IMR-90 (cell line): ENCODE measurements around the gene ADAMTS12. TPM values are rescaled to one million over a fixed set of nuclear protein-coding genes. Genes with fewer than 3 reads are reported as not detected.

Source experiments
- ATAC-seq: fragments of 200-7000 bp; cut with Tn5 transposase; 2 replicates; pipeline ENCODE4 v1.9.1; 2020; ENCODE audit warnings: low read depth, mild to moderate bottlenecking, moderate library complexity
- BruUV-seq: library from RNA; stranded (reverse); fragments of 400-500 nt; replicated peaks from 2 replicates; lab custom pipeline; 2021; lab: Mats Ljungman, UMichigan
- CTCF ChIA-PET: fragments of 300-600 bp; formaldehyde crosslinking; extraction: SDS; loops from one replicate; lab custom pipeline; 2021; ENCODE audit warnings: antibody characterized with exemption; lab: Yijun Ruan, JAX
- POLR2A ChIA-PET: fragments of 300-600 bp; sonication (Branson Sonifier 250); formaldehyde crosslinking; loops from one replicate; lab custom pipeline; 2022; ENCODE audit warnings: antibody characterized with exemption; ENCODE audit not compliant: unreplicated experiment; lab: Charles Lee
- DNase-seq: peaks from one replicate; pipeline ENCODE4 v3.0.0; 2013
- H2AFZ ChIP-seq: replicated peaks from 2 replicates; pipeline ENCODE3; 2013; ENCODE audit warnings: low read length, mild to moderate bottlenecking; ENCODE audit not compliant: poor library complexity
- H2AK5ac ChIP-seq: 2 replicates; pipeline ENCODE4 v1.6.1; 2013; ENCODE audit warnings: low read depth, low read length, inconsistent platforms
- H2AK9ac ChIP-seq: replicated peaks from 2 replicates; pipeline ENCODE3; 2013; ENCODE audit warnings: mild to moderate bottlenecking, low read depth, low read length, moderate library complexity; ENCODE audit not compliant: poor library complexity
- H2BK120ac ChIP-seq: 2 replicates; pipeline ENCODE4 v1.6.1; 2013; ENCODE audit warnings: low read depth, low read length, inconsistent platforms
- H2BK15ac ChIP-seq: 3 replicates; pipeline ENCODE4 v1.6.1; 2013; ENCODE audit warnings: low read depth, low read length, inconsistent platforms
- H2BK20ac ChIP-seq: 2 replicates; pipeline ENCODE4 v1.6.1; 2013; ENCODE audit warnings: low read depth, mild to moderate bottlenecking, inconsistent platforms, low read length, moderate library complexity
- H2BK5ac ChIP-seq: 2 replicates; pipeline ENCODE4 v1.6.1; 2013; ENCODE audit warnings: mild to moderate bottlenecking, low read depth, low read length, inconsistent platforms; ENCODE audit not compliant: poor library complexity, severe bottlenecking
- H3K14ac ChIP-seq: replicated peaks from 2 replicates; pipeline ENCODE4 v1.6.1; 2013; ENCODE audit warnings: low read depth, low read length, inconsistent platforms
- H3K18ac ChIP-seq: 2 replicates; pipeline ENCODE4 v1.6.1; 2013; ENCODE audit warnings: low read depth, low read length, control low read depth
- H3K23ac ChIP-seq: 2 replicates; pipeline ENCODE4 v1.6.1; 2013; ENCODE audit warnings: low read depth, low read length, inconsistent platforms
- H3K27ac ChIP-seq: 2 replicates; pipeline ENCODE4 v1.5.1; 2013; ENCODE audit warnings: mild to moderate bottlenecking, control low read depth, low read length; ENCODE audit not compliant: insufficient read depth
- H3K27me3 ChIP-seq: 2 replicates; pipeline ENCODE4 v1.6.1; 2013; ENCODE audit warnings: low read length; ENCODE audit not compliant: control insufficient read depth, insufficient read depth
- H3K36me3 ChIP-seq: 2 replicates; pipeline ENCODE4 v1.6.1; 2013; ENCODE audit warnings: low read length, mixed read lengths; ENCODE audit not compliant: control insufficient read depth, insufficient read depth
- H3K4ac ChIP-seq: 2 replicates; pipeline ENCODE4 v1.6.1; 2013; ENCODE audit warnings: low read depth, low read length, inconsistent platforms
- H3K4me1 ChIP-seq: 2 replicates; pipeline ENCODE4 v1.6.1; 2013; ENCODE audit warnings: low read length, mixed read lengths; ENCODE audit not compliant: control insufficient read depth, insufficient read depth
- H3K4me2 ChIP-seq: 2 replicates; pipeline ENCODE4 v1.6.1; 2013; ENCODE audit warnings: low read depth, mild to moderate bottlenecking, control low read depth, low read length, moderate library complexity
- H3K4me3 ChIP-seq: 2 replicates; pipeline ENCODE4 v1.5.1; 2013; ENCODE audit warnings: low read depth, mild to moderate bottlenecking, control low read depth, low read length, moderate library complexity; ENCODE audit not compliant: insufficient read depth
- H3K56ac ChIP-seq: 2 replicates; pipeline ENCODE4 v1.6.1; 2013; ENCODE audit warnings: low read length, inconsistent platforms; ENCODE audit not compliant: insufficient read depth; ENCODE audit errors: extremely low read depth
- H3K79me1 ChIP-seq, 2 experiments: 2 replicates each; pipeline ENCODE4 v1.6.1; 2013; ENCODE audit warnings: low read length in 2 of 2, inconsistent platforms in 1 of 2, low read depth in 1 of 2
- H3K9ac ChIP-seq: 2 replicates; pipeline ENCODE4 v1.6.1; 2013; ENCODE audit warnings: low read depth, low read length, control low read depth
- H3K9me1 ChIP-seq: 2 replicates; pipeline ENCODE4 v1.6.1; 2013; ENCODE audit warnings: low read length, inconsistent platforms; ENCODE audit not compliant: insufficient read depth
- H3K9me3 ChIP-seq: 2 replicates; pipeline ENCODE4 v1.6.1; 2013; ENCODE audit warnings: low read length; ENCODE audit not compliant: control insufficient read depth, insufficient read depth
- H4K20me1 ChIP-seq: 2 replicates; pipeline ENCODE4 v1.6.1; 2013; ENCODE audit warnings: low read length, inconsistent platforms; ENCODE audit not compliant: insufficient read depth
- H4K5ac ChIP-seq: 2 replicates; pipeline ENCODE4 v1.6.1; 2013; ENCODE audit warnings: mild to moderate bottlenecking, low read depth, low read length, control low read depth
- H4K8ac ChIP-seq, 2 experiments: 2 replicates each; pipeline ENCODE4 v1.6.1; 2013; ENCODE audit warnings: low read depth in 2 of 2, low read length in 2 of 2, control low read depth in 1 of 2, inconsistent platforms in 1 of 2
- H4K91ac ChIP-seq: 2 replicates; pipeline ENCODE4 v1.6.1; 2013; ENCODE audit warnings: low read depth, low read length, inconsistent platforms; ENCODE audit not compliant: insufficient read depth
- BHLHE40 ChIP-seq: fragments of 150-350 bp; IDR thresholded peaks from 2 replicates; pipeline ENCODE4 v1.6.1; 2016; ENCODE audit warnings: mild to moderate bottlenecking, low read depth, low read length
- MAFK ChIP-seq: IDR thresholded peaks from 2 replicates; pipeline ENCODE4 v1.6.1; 2012; ENCODE audit warnings: low read depth, low read length, improper control_type of control experiment
- MAZ ChIP-seq: IDR thresholded peaks from 2 replicates; pipeline ENCODE4 v1.6.1; 2012; ENCODE audit warnings: low read depth, mild to moderate bottlenecking, low read length, improper control_type of control experiment, moderate library complexity, borderline replicate concordance
- NFE2L2 ChIP-seq: fragments of 150-350 bp; IDR thresholded peaks from 2 replicates; pipeline ENCODE4 v1.6.1; 2016; ENCODE audit warnings: low read depth, mild to moderate bottlenecking, low read length
- RCOR1 ChIP-seq: IDR thresholded peaks from 2 replicates; pipeline ENCODE4 v1.6.1; 2012; ENCODE audit warnings: mild to moderate bottlenecking, low read length, improper control_type of control experiment; ENCODE audit not compliant: insufficient replicate concordance
- WGBS, 2 experiments: methylation state at CpG; one replicate each; pipeline versions ENCODE4 v1.1.5 to v1.1.7; 2013; ENCODE audit warnings: missing lambda C conversion rate in 2 of 2; ENCODE audit not compliant: insufficient read length in 1 of 2; ENCODE audit errors: extremely low coverage in 2 of 2; 5-methylcytosine and 5-hydroxymethylcytosine counted together
- dilution Hi-C: fragments of 300-500 bp; cut with HindIII; formaldehyde crosslinking; loops from one replicate; pipeline ENCODE4 v1.14.3; 2018; ENCODE audit warnings: low sequenced_read_pairs; ENCODE audit not compliant: unreplicated experiment
- in situ Hi-C: fragments of 300-500 bp; cut with MboI; formaldehyde crosslinking; loops from 3 replicates; pipeline ENCODE4 v1.14.3; 2019; ENCODE audit warnings: low sequenced_read_pairs, inconsistent platforms, mixed read lengths
- intact Hi-C: fragments of 100-400 bp; cut with micrococcal nuclease; formaldehyde crosslinking; loops from 2 replicates; pipeline ENCODE4 v1.10.0; 2022
- polyA plus RNA-seq, 3 experiments: library from polyadenylated mRNA; depleted of rRNA; stranded (reverse); fragments of >200 nt; gene quantifications; 2 replicates each; pipeline ENCODE4 v1.2.3, GENCODE V29; 2012; ENCODE audit warnings: low replicate concordance in 1 of 3
- total RNA-seq: library from RNA; depleted of rRNA; stranded (reverse); fragments of >200 nt; gene quantifications from 2 replicates; pipeline ENCODE4 v1.2.3, GENCODE V29; 2012

Gene ADAMTS12
- total and polyA plus RNA-seq, 2 of the 4 experiments (the other 2 are of a cell fraction) = 27.3 to 51.3 TPM

- H2AK9ac ChIP-seq = no peak overlapping the region
- H3K56ac ChIP-seq = no peak overlapping the region
- H2BK5ac ChIP-seq = no peak overlapping the region
- no peak overlapping the region for H3K4ac ChIP-seq
- dilution Hi-C loops = no loop called here
- H2BK20ac ChIP-seq = no peak overlapping the region
- H2BK120ac ChIP-seq = no peak overlapping the region
- H2AK5ac ChIP-seq = no peak overlapping the region
- no peak overlapping the region for H2AFZ ChIP-seq
- peaks cover 4% of the 10 kb centered on the region for H3K9me1 ChIP-seq
- no peak overlapping the region for H3K4me2 ChIP-seq
- in situ Hi-C loops = no loop called here
- H4K5ac ChIP-seq = no peak overlapping the region
- ATAC-seq (no peak), DNase-seq (no peak)
- no peak overlapping the region for H3K23ac ChIP-seq
- no peaks in the 10 kb centered on the region for H3K9me3 ChIP-seq
- no peak overlapping the region for H3K14ac ChIP-seq
- no peak overlapping the region for H3K27ac ChIP-seq
- intact Hi-C loops = no loop called here
- H3K79me1 ChIP-seq = no peaks in the 10 kb centered on the region
- no peaks in the 10 kb centered on the region for H3K4me1 ChIP-seq
- POLR2A ChIA-PET = no interaction called here
- H3K9ac ChIP-seq = no peak overlapping the region
- TF ChIP-seq MAZ (no peak), MAFK (no peak), BHLHE40 (no peak), NFE2L2 (no peak), RCOR1 (no peak)
- no peaks in the 10 kb centered on the region for H3K27me3 ChIP-seq
- WGBS, 2 experiments = 90% methylated on average over 2 of the region's 7 CpGs; no CpG with 5 or more reads in 1 of the 2 experiments
- no peaks in the 10 kb centered on the region for H4K20me1 ChIP-seq
- no peak overlapping the region for H4K8ac ChIP-seq
- H3K36me3 ChIP-seq = peaks cover 6% of the 10 kb centered on the region; the same call in 1 of the 2 replicates
- no peak overlapping the region for H4K91ac ChIP-seq
- BruUV-seq = no TSS peak
- CTCF ChIA-PET = interaction anchor here (0.6 to 1.0 kb wide), 2 partner anchors 10 to 317 kb away, joined by 3 read pairs; no protein-coding TSS in a partner anchor
- no peak overlapping the region for H3K4me3 ChIP-seq
- no peak overlapping the region for H3K18ac ChIP-seq
- no peak overlapping the region for H2BK15ac ChIP-seq
Observed at GRCh38 chr5:33639474-33639873, 252.3 kb downstream of the ADAMTS12 start.
